K562 (cell line): ENCODE measurements around the gene PEF1. TPM values are rescaled to one million over a fixed set of nuclear protein-coding genes. Genes with fewer than 3 reads are reported as not detected.

Source experiments
- ATF6 ChIP-seq: sonication (generic); formaldehyde crosslinking; IDR thresholded peaks from 2 replicates; pipeline ENCODE4 v1.4.0; 2020; ENCODE audit warnings: mild to moderate bottlenecking, missing genetic modification reagents
- BCLAF1 ChIP-seq, 2 experiments: fragments of 450-650 bp in 1 of 2; IDR thresholded peaks; 2 replicates each; pipeline ENCODE4 v1.6.1; 2011 to 2017; ENCODE audit warnings: low read depth in 2 of 2, antibody characterized with exemption in 1 of 2, borderline replicate concordance in 1 of 2, low read length in 1 of 2, mild to moderate bottlenecking in 1 of 2, mixed read lengths in 1 of 2; ENCODE audit not compliant: control insufficient read depth in 1 of 2
- HES1 ChIP-seq: fragments of 450-650 bp; IDR thresholded peaks from 2 replicates; pipeline ENCODE4 v1.6.1; 2016; ENCODE audit warnings: low read depth, mild to moderate bottlenecking, moderate library complexity
- MAFK ChIP-seq: IDR thresholded peaks from 2 replicates; pipeline ENCODE4 v1.6.1; 2011; ENCODE audit warnings: low read length, improper control_type of control experiment
- MITF ChIP-seq: IDR thresholded peaks from 2 replicates; pipeline ENCODE4 v1.6.1; 2014; ENCODE audit warnings: antibody characterized with exemption
- NEUROD1 ChIP-seq: fragments of 150-350 bp; IDR thresholded peaks from 2 replicates; pipeline ENCODE4 v1.6.1; 2014; ENCODE audit warnings: borderline replicate concordance, low read length, low read depth; ENCODE audit not compliant: partially characterized antibody
- POLR2AphosphoS5 ChIP-seq: IDR thresholded peaks from 2 replicates; pipeline ENCODE4 v1.6.1; 2011; ENCODE audit warnings: mild to moderate bottlenecking, low read depth, low read length, moderate library complexity; ENCODE audit not compliant: control insufficient read depth, insufficient read depth
- RUNX1 ChIP-seq: sonication (generic); IDR thresholded peaks from 2 replicates; pipeline ENCODE4 v1.6.1; 2016; ENCODE audit warnings: antibody characterized with exemption, low read depth
- ZFP1 ChIP-seq: fragments of 450-650 bp; formaldehyde crosslinking; IDR thresholded peaks from 2 replicates; pipeline ENCODE4 v1.4.0; 2020; ENCODE audit warnings: mild to moderate bottlenecking, mixed read lengths
- ZNF280A ChIP-seq: fragments of 450-650 bp; IDR thresholded peaks from 2 replicates; pipeline ENCODE4 v1.6.1; 2018; ENCODE audit warnings: mild to moderate bottlenecking, low read depth; ENCODE audit not compliant: partially characterized antibody
- polyA plus RNA-seq, 8 experiments: library from polyadenylated mRNA; depleted of rRNA in 4 of 8; stranded (reverse) in 5 of 8; unstranded in 3 of 8; fragments of >200 nt; fragmentation: Nextera tagmentation in 2 of 8; fragmentation: Illumina TruSeq in 1 of 8; extraction: Ambion mirVana in 2 of 8; extraction: Trizol in 1 of 8; gene quantifications; 2 replicates each; pipeline versions ENCODE4 v1.2.1 to v1.2.3, GENCODE V29; 2011 to 2014; ENCODE audit warnings: inconsistent platforms in 1 of 8, missing spikeins in 1 of 8
- total RNA-seq, 7 experiments: library from RNA; depleted of rRNA in 6 of 7; stranded (reverse); fragments of >200 nt in 6 of 7; fragmentation: Illumina TruSeq in 2 of 7; extraction: Trizol in 2 of 7; gene quantifications; 2 replicates each; pipeline versions ENCODE4 v1.2.1 to v1.2.3, GENCODE V29; 2011 to 2021; ENCODE audit warnings: low replicate concordance in 1 of 7

Gene PEF1
- total and polyA plus RNA-seq, 9 of the 15 experiments (the other 6 are each of a cell fraction or from before 2014, with no cell fraction given), result 26.3 to 95.5 (median 61.9) TPM

- TF ChIP-seq MAFK (no peak), POLR2AphosphoS5 (no peak), ZFP1 (CRISPR knock-in tag) (no peak), RUNX1 (no peak), BCLAF1 (IDR thresholded peaks at IDR 0.05; ENCODE audit: borderline replicate concordance in 1 of 2, control insufficient read depth in 1 of 2, low read depth in 2 of 2, low read length in 1 of 2) (no peak), HES1 (no peak), MITF (no peak), ATF6 (CRISPR knock-in tag) (no peak), ZNF280A (no peak), NEUROD1 (no peak)
Observed at GRCh38 chr1:31596737-31597097, 48.0 kb downstream of the PEF1 start (continued).
